T-helper 2 cell treated with Interferon-gamma antibody and Interleukin-4, amounts not matched to agents 5 μg/mL and 100 μg/mL, for 36 hours (primary cell): ENCODE measurements around the gene NEB.
"Not testable (repeated sequence)": the region's sequence is repeated elsewhere in the genome, so short reads cannot be mapped to it uniquely, and the experiment has no call there.

Experiments used
- DNase-seq: peaks from one replicate; pipeline ENCODE4 v3.0.0; 2021; ENCODE audit warnings: low spot score
- H3K27ac Mint-ChIP-seq: one replicate; pipeline ENCODE4 v1.8.0; 2021; ENCODE audit warnings: mild to moderate bottlenecking, mixed read lengths
- H3K27me3 Mint-ChIP-seq: one replicate; pipeline ENCODE4 v1.8.0; 2021; ENCODE audit warnings: low read depth, mixed read lengths
- H3K36me3 Mint-ChIP-seq: one replicate; pipeline ENCODE4 v1.8.0; 2021; ENCODE audit warnings: low read depth, mixed read lengths
- H3K4me1 Mint-ChIP-seq: one replicate; pipeline ENCODE4 v1.8.0; 2021; ENCODE audit warnings: low read depth, mixed read lengths
- H3K4me3 Mint-ChIP-seq: one replicate; pipeline ENCODE4 v1.8.0; 2022; ENCODE audit warnings: mild to moderate bottlenecking, moderate library complexity, mixed read lengths
- H3K9me3 Mint-ChIP-seq: one replicate; pipeline ENCODE4 v1.8.0; 2021; ENCODE audit warnings: mixed read lengths

The NEB gene

DNA sequence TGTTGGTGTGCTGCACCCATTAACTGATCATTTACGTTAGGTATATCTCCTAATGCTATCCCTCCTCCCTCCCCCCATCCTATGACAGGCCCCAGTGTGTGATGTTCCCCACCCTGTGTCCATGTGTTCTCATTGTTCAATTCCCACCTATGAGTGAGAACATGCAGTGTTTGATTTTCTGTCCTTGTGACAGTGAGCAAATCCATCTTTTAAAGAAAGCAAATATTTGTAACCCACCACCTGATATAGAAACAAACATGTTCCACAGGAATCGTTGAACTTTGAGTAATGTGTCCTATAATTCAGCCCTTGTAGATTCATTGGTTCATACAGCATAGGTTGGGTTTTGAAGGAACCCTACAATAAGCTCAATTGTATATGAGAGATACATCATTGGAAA lies 92.4 kb downstream of the NEB start:
- H3K9me3 Mint-ChIP-seq, H3K27ac Mint-ChIP-seq, H3K36me3 Mint-ChIP-seq, DNase-seq, H3K27me3 Mint-ChIP-seq, H3K4me3 Mint-ChIP-seq: not testable (repeated sequence)
- H3K4me1 Mint-ChIP-seq: peaks cover 30% of the 10 kb centered on the region

GRCh38 chr2:151640087-151640486 lies 94.2 kb downstream of the NEB start:
- peaks cover 30% of the 10 kb centered on the region for H3K4me1 Mint-ChIP-seq
- no peak overlapping the region for H3K4me3 Mint-ChIP-seq
- no peak for DNase-seq
- no peaks in the 10 kb centered on the region for H3K36me3 Mint-ChIP-seq
- H3K27me3 Mint-ChIP-seq: peaks cover 3% of the 10 kb centered on the region
- H3K27ac Mint-ChIP-seq: no peak overlapping the region
- no peaks in the 10 kb centered on the region for H3K9me3 Mint-ChIP-seq

DNA sequence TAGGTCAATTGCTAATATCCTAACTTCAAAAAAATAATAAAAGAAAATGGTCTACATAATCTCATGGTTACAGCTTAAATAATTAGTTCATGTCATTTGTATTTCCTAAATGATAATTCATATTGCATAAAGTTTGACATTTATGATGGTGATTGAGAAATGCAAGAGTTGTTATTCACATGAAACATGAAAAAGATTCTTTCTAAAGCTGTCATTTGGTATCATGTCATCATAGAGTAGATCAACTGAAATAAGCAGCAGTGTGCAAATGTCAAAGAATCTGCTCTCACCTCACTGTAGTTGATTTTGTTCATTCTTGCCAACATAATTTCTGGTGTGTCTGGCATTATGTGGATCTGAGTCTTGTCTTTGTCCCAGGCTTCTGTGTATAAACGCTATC lies 95.3 kb downstream of the NEB start:
- peaks cover 5% of the 10 kb centered on the region for H3K9me3 Mint-ChIP-seq
- H3K27me3 Mint-ChIP-seq: no peaks in the 10 kb centered on the region
- no peak overlapping the region for H3K27ac Mint-ChIP-seq
- H3K4me3 Mint-ChIP-seq: no peak overlapping the region
- peaks cover 30% of the 10 kb centered on the region for H3K4me1 Mint-ChIP-seq
- peaks cover 4% of the 10 kb centered on the region for H3K36me3 Mint-ChIP-seq
- no peak for DNase-seq

DNA sequence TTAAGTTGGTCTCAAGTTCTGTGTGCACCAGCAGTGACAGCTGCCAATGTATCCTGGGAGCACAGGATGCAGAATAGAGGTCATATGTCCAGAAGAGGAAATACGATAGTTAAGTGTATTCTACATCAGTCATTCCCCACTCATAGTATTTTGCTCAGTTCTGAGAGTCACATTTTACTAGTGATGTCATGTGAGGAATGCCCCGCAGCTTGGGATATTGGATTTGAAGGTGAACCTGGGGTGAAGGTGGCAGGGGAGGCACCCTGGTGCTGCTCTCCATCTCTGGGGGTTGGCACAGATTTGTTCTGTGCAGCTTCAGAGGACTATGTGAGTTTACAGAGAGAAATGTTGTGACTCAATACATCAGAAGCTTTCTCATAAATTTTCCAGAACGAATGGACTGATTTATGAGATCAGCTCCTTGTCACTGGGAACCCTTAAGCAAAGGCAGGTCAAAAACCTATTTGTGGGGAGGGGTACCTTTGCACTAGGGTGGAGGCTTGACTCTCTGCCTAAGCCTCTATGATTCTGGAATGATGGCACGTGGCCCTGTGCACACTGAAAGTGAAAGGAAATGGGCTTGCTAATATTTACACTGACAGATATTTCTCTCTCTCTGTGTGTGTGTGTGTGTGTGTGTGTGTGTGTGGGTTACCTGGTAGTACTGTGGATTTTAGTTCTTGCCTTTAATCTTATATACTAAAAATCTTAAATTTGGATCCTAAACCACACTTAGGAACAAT lies 95.9 kb downstream of the NEB start:
- H3K4me1 Mint-ChIP-seq: peaks cover 30% of the 10 kb centered on the region

DNA sequence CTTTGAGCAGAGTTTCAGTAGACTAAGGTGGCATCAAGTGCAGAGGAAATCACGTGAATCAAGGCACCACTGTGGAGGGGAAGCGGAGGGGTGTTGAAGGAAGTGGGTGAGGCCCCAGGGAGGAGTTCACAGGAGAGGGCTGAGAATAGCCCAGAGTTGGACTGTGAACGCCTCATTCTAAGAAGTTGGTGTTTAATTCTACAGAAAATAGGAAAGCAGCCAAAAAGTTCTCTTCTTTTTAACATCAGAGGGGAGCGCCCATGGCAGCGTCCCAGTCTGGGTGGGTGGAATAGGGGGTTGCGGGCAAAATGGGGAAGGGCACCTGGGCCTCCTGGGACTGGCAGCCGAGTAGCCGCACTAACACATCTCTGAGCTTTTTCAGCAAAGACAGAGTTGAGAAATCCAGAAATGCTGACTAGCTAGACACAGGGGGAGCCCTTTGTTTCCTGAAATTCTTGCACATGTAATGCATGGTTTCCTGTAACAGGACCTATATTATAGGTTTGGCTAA lies 97.0 kb downstream of the NEB start:
- Mint-ChIP-seq H3K27me3 (no peaks in the 10 kb centered on the region), H3K9me3 (peaks cover 7% of the 10 kb centered on the region), H3K4me1 (peaks cover 34% of the 10 kb centered on the region), H3K27ac (peak overlapping the region; percentile 93), H3K36me3 (peaks cover 4% of the 10 kb centered on the region), H3K4me3 (peak overlapping the region; percentile 84)
- peak; percentile 44 for DNase-seq

More for the DNA sequence above, 95.9 kb downstream of the NEB start:
- peak overlapping the region; percentile 93 for H3K27ac Mint-ChIP-seq
- H3K27me3 Mint-ChIP-seq: no peaks in the 10 kb centered on the region
- peaks cover 4% of the 10 kb centered on the region for H3K36me3 Mint-ChIP-seq
- peak overlapping the region; percentile 84 for H3K4me3 Mint-ChIP-seq
- peaks cover 7% of the 10 kb centered on the region for H3K9me3 Mint-ChIP-seq
- peak; percentile 10 for DNase-seq

GRCh38 chr2:151634736-151635467 lies 99.4 kb downstream of the NEB start:
- H3K36me3 Mint-ChIP-seq: peaks cover 4% of the 10 kb centered on the region
- DNase-seq: no peak
- H3K27ac Mint-ChIP-seq: no peak overlapping the region
- peaks cover 7% of the 10 kb centered on the region for H3K9me3 Mint-ChIP-seq
- no peaks in the 10 kb centered on the region for H3K27me3 Mint-ChIP-seq
- H3K4me3 Mint-ChIP-seq: no peak overlapping the region
- H3K4me1 Mint-ChIP-seq: peaks cover 34% of the 10 kb centered on the region

GRCh38 chr2:151632993-151633565 lies 101.2 kb downstream of the NEB start:
- DNase-seq: no peak
- H3K36me3 Mint-ChIP-seq: peaks cover 4% of the 10 kb centered on the region
- no peaks in the 10 kb centered on the region for H3K27me3 Mint-ChIP-seq
- no peak overlapping the region for H3K27ac Mint-ChIP-seq
- H3K9me3 Mint-ChIP-seq: peaks cover 7% of the 10 kb centered on the region
- no peak overlapping the region for H3K4me3 Mint-ChIP-seq
- H3K4me1 Mint-ChIP-seq: peaks cover 19% of the 10 kb centered on the region

DNA sequence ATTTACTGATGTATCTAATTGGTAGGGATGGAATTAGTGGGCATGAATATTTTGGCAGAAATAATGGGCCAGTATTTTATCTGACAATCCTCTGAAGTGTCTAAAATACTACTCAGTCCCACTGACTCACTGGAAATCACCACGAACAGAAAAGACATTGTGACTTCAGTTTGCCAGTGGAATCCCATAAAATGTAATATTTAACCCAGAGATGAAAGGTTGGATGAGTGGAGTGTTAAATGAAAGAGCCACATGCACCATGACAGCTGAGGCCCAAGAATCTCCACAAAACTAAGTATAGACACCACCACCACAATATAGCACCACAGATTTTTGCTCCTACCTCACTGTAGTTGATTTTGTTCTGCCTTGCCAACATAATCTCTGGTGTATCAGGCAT lies 103.9 kb downstream of the NEB start:
- DNase-seq: no peak
- no peaks in the 10 kb centered on the region for H3K27me3 Mint-ChIP-seq
- H3K9me3 Mint-ChIP-seq: peaks cover 7% of the 10 kb centered on the region
- no peak overlapping the region for H3K4me3 Mint-ChIP-seq
- H3K27ac Mint-ChIP-seq: no peak overlapping the region
- peaks cover 4% of the 10 kb centered on the region for H3K36me3 Mint-ChIP-seq
- H3K4me1 Mint-ChIP-seq: peaks cover 4% of the 10 kb centered on the region

DNA sequence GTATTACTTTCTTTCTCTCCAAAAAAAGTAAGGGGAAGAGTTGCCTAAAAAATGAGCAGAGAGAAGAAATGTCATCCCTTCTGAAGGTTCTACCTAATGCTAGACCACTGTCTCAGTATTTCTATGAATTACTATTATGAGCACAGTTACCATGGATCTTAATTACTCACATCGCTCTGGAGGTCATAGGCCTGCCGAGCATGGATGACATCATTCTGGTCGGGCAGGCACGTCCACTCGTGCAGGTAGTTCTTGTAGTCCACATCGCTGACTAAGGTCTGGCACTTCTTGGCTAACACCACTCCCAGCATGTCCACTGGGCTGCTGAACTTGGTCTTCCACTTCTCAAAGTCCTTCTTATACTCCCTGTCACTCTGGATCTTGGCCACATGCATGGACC lies 106.9 kb downstream of the NEB start:
- Mint-ChIP-seq H3K4me1 (no peaks in the 10 kb centered on the region), H3K27ac (no peak overlapping the region), H3K4me3 (no peak overlapping the region), H3K27me3 (peaks cover 8% of the 10 kb centered on the region), H3K36me3 (no peaks in the 10 kb centered on the region), H3K9me3 (no peaks in the 10 kb centered on the region)
- no peak for DNase-seq

GRCh38 chr2:151624271-151624670 lies 110.0 kb downstream of the NEB start:
- Mint-ChIP-seq H3K4me1 (no peaks in the 10 kb centered on the region), H3K27me3 (peaks cover 8% of the 10 kb centered on the region), H3K9me3 (no peaks in the 10 kb centered on the region), H3K27ac (no peak overlapping the region), H3K4me3 (no peak overlapping the region), H3K36me3 (no peaks in the 10 kb centered on the region)
- no peak for DNase-seq

GRCh38 chr2:151623631-151624030 lies 110.6 kb downstream of the NEB start:
- Mint-ChIP-seq H3K27ac (no peak overlapping the region), H3K4me1 (no peaks in the 10 kb centered on the region), H3K4me3 (no peak overlapping the region), H3K27me3 (peaks cover 8% of the 10 kb centered on the region), H3K9me3 (no peaks in the 10 kb centered on the region), H3K36me3 (no peaks in the 10 kb centered on the region)
- DNase-seq: no peak

DNA sequence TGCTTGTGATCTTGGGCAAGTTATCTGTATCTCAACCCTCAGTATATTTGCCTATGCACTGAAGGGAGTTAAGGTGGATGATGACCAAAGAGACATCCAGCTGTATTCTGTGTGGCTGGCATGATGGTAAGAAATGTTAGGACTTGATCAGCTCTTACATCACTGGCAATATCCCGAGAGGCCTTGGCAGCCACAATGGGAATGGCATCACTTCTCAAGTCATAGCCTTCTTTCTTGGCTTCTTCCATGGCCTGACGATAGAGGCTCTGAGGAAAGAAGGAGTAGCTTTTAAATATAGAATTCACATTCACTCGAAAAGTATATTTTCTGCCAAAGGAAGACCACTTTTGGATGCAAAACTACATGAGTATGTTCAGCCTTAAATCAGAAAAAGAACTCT lies 113.5 kb downstream of the NEB start:
- H3K27ac Mint-ChIP-seq: no peak overlapping the region
- peaks cover 8% of the 10 kb centered on the region for H3K27me3 Mint-ChIP-seq
- peaks cover 3% of the 10 kb centered on the region for H3K4me1 Mint-ChIP-seq
- DNase-seq: no peak
- H3K4me3 Mint-ChIP-seq: no peak overlapping the region
- H3K9me3 Mint-ChIP-seq: no peaks in the 10 kb centered on the region
- no peaks in the 10 kb centered on the region for H3K36me3 Mint-ChIP-seq

GRCh38 chr2:151619337-151619989 lies 114.8 kb downstream of the NEB start:
- Mint-ChIP-seq H3K27me3 (peaks cover 5% of the 10 kb centered on the region), H3K4me3 (no peak overlapping the region), H3K4me1 (peaks cover 16% of the 10 kb centered on the region), H3K9me3 (peaks cover 5% of the 10 kb centered on the region), H3K36me3 (peaks cover 2% of the 10 kb centered on the region), H3K27ac (no peak overlapping the region)
- DNase-seq: no peak
